LHCN-M2 (cell line): ENCODE results near the gene FOXK1. TPM values are rescaled to one million over a fixed set of nuclear protein-coding genes. Genes with fewer than 3 reads are reported as not detected.

Source experiments
- DNase-seq: peaks from one replicate; pipeline ENCODE4 v3.0.0-alpha.2; 2012; ENCODE audit warnings: low read depth
- total RNA-seq: library from RNA; depleted of rRNA; stranded (reverse); fragments of >200 nt; gene quantifications from 2 replicates; pipeline ENCODE4 v1.2.3, GENCODE V29; 2014

FOXK1 gene
- total RNA-seq, 1 experiment from 2014 or later: 19.2 TPM

GRCh38 chr7:4744391-4745264 is 62.5 kb downstream of the FOXK1 start:
- peak; percentile 100 for DNase-seq

DNA sequence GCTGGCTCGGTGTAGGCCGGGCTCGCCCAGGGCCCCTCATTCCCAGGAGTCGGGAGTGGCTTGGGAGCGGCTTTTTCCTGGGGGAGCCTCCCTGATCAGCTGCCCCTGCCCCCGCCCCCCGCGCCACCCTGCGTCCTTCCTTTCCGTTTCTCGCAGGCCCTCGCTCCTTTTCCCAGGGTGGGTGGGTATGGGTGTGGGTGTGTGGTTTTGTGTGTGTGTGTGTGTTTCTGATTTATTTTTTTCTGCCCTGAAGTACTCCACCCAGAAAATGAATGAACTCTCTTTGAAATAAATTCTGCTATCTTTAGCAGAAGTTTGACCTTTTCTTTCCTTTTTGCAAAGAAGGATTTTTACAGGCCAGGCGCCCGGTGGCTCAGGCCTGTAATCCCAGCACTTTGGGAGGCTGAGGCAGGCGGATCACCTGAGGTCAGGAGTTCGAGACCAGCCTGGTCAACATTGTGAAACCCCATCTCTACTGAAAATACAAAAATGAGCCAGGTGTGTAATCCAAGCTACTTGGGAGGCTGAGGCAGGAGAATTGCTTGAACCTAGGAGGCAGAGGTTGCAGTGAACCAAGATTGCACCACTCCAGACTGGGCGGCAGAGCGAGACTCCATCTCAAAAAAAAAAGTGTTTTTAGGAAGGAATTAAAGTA is 63.3 kb downstream of the FOXK1 start:
- DNase-seq: no peak

GRCh38 chr7:4745971-4746919 is 64.2 kb downstream of the FOXK1 start:
- peak; percentile 24 for DNase-seq

- DNase-seq: no peak
Measured at GRCh38 chr7:4747013-4747412, 64.9 kb downstream of the FOXK1 start.

- no peak for DNase-seq
Measured at GRCh38 chr7:4747746-4748145, 65.7 kb downstream of the FOXK1 start.

DNA sequence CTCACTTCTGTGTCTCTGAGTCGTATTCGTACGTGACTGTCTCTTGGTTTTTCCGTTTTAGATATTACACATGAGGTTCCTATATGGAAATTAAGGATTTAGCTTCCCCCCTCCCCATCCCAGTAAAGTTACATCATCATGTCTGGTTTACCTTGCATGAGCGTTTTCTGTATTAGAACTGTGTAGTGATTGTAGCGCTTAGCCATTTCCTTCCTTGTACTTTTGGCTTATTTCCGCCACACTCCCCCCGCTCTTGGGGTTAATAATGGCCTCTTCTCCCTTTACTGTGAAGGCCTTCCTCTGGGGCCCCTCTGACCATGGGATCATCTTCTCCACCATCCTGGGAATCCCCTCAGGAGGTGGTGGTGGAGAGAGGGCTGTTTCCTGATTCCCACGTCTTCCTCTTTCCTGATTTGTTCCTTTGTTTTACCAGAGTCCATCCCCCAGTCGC is 66.2 kb downstream of the FOXK1 start:
- DNase-seq: no peak

GRCh38 chr7:4749363-4749762 is 67.3 kb downstream of the FOXK1 start:
- DNase-seq: no peak

- DNase-seq: no peak
Measured at GRCh38 chr7:4749798-4750197, 67.7 kb downstream of the FOXK1 start.

DNA sequence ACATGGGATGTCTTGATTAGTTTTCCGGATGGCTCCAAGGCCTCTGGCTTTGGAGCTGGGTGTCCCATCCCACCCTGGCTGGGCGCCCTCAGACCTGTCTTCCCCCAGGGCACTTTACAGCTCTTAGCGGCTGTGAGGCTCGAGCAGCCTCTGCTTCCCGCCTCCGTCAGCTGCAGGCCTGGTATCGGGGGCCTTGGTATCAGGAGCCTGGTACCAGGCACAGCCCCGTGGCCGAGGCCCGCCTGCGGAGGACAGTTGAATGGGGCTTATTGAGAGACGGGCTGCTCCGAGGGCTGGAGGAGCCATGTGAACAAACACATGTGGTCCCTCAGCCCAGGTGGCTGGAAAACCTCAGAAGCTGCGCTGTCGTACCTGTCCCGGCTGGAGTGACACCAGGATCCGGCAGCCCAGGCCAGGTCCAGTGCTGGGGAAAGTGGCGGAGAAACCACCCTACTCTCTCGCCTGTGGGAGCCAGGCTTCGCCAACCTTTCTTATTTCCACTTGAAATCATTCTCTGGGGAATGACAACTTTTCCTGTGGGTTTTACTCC is 69.4 kb downstream of the FOXK1 start:
- DNase-seq: no peak

- DNase-seq: peak; percentile 34
Measured at GRCh38 chr7:4753598-4754432, 71.7 kb downstream of the FOXK1 start.

DNA sequence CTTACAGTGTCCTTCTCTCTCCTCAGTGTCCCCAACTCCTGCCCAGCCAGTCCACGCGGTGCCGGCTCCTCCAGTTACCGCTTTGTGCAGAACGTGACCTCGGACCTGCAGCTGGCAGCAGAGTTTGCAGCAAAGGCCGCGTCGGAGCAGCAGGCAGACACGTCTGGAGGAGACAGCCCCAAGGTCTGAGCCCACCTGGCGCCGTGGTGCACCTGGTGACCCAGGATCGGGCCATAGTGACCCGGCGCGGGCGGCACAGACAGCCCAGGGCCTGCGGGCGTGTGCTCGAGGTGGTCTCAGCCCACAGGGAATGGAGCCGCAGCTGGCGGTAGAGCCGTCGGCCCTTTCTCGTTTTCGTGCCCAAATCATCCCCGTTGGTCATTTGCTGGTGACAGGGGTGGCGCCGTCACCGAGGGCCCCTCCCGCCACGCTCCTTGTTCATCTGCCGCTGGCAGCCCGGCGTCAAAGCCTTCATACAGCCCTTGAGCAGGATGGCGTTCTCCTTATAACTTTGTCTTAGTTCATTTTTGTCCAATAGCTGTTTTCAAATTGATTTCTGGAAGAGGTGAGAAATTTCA is 72.4 kb downstream of the FOXK1 start:
- DNase-seq: no peak

- DNase-seq: no peak
Measured at GRCh38 chr7:4755045-4755444, 73.0 kb downstream of the FOXK1 start.

GRCh38 chr7:4758111-4758510 is 76.0 kb downstream of the FOXK1 start:
- no peak for DNase-seq

- no peak for DNase-seq
Measured at GRCh38 chr7:4758791-4759190, 76.7 kb downstream of the FOXK1 start.

GRCh38 chr7:4759211-4759610 is 77.1 kb downstream of the FOXK1 start:
- no peak for DNase-seq

- DNase-seq: no peak
Measured at GRCh38 chr7:4760952-4761351, 78.9 kb downstream of the FOXK1 start.

DNA sequence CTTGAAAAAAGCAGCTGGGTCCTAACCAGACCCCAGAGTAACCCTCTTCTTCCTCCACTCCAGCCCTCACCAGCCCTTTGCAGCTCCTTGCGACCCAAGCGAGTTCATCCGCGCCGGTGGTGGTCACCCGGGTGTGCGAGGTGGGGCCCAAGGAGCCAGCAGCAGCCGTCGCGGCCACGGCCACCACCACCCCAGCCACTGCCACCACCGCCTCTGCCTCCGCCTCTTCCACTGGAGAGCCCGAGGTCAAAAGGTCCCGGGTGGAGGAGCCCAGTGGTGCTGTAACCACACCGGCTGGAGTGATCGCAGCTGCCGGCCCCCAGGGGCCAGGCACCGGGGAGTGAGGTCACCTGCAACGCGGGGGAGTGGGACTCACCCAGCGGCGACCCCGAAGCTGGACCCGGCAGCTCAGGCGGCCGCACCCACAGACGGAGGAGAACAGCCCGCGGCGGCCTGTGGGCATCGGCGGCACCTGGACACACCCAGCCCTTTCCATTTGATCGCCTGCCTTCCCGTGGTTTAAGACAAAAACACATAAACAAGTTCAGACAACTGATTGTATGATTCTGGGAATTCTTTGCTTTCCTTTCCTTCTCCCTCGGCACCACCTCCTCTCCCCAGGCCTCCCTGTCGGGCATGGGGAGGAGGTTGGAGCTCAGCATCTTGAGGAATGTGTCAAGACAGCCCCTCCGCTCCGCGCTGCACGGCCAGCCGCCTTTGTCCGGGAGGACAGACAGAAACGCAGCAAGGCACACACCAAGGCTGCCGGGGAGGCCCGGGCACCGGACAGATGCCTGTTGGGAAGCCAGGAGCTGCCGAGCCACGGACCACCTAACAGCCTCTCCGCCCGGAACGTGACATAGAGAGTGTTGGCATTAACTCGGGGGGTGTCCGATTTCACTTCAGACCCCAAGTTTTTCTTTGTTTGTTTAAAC is 80.3 kb downstream of the FOXK1 start:
- DNase-seq: no peak

DNA sequence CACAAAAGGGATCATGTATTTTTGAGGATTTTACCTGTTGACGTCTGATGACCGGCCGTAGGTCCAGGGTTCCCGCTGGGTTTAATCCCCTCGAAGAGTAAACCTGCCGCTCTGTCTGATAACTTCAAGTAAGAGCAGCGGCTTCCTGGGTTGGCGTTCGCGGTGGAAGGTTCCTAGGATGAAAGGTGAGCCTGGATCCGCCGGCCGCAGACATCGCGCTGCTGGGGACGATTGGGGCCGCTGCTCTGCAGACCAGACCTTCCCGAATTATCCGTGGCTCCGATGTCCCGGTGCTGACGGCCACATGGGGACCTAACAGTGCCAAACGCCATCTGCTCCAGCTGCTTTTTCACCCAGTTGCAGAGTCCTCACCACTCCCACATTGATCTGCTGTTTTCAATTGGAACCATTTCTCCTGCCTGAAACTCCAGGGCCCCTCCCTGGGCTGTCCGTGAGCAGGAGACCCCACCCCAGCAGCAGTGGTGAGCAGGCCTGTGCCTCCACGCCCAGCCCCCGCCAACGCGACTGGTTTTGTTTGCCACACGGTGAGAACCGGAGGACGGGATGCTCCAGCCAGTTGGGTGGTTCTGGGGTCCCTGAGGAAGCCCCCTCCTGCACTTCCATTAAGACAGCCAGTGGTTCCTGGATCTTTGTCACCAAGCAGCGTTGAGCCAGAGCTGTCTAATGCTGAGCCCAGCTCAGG is 81.1 kb downstream of the FOXK1 start:
- DNase-seq: no peak
